HUES48 (cell line): ENCODE measurements around the gene PTCHD1.

Experiments used
- H3K27ac ChIP-seq: one replicate; pipeline ENCODE4 v1.7.0; 2013; ENCODE audit warnings: low read depth, low read length, inconsistent platforms
- H3K27me3 ChIP-seq: 2 replicates; pipeline ENCODE4 v1.6.1; 2013; ENCODE audit warnings: mild to moderate bottlenecking, low read length; ENCODE audit not compliant: control insufficient read depth, insufficient read depth
- H3K36me3 ChIP-seq: 2 replicates; pipeline ENCODE4 v1.6.1; 2013; ENCODE audit warnings: low read length; ENCODE audit not compliant: control insufficient read depth, insufficient read depth
- H3K4me1 ChIP-seq: 2 replicates; pipeline ENCODE4 v1.6.1; 2013; ENCODE audit warnings: mild to moderate bottlenecking, low read length; ENCODE audit not compliant: control insufficient read depth, insufficient read depth
- H3K4me3 ChIP-seq: 2 replicates; pipeline ENCODE4 v1.5.1; 2013; ENCODE audit warnings: mild to moderate bottlenecking, low read depth, low read length
- H3K9ac ChIP-seq: 2 replicates; pipeline ENCODE4 v1.6.1; 2013; ENCODE audit warnings: mild to moderate bottlenecking, low read depth, low read length, moderate library complexity
- H3K9me3 ChIP-seq: 2 replicates; pipeline ENCODE4 v1.6.1; 2013; ENCODE audit warnings: low read length; ENCODE audit not compliant: control insufficient read depth, insufficient read depth

PTCHD1 gene

GRCh38 chrX:23398570-23398969 is 63.9 kb downstream of the PTCHD1 start:
- H3K4me3 ChIP-seq: no peak overlapping the region
- no peak overlapping the region for H3K9ac ChIP-seq
- H3K4me1 ChIP-seq: peaks cover 5% of the 10 kb centered on the region; the same call in 1 of the 2 replicates
- H3K9me3 ChIP-seq: no peaks in the 10 kb centered on the region
- no peaks in the 10 kb centered on the region; the same call in 1 of the 2 replicates for H3K27me3 ChIP-seq
- no peaks in the 10 kb centered on the region for H3K36me3 ChIP-seq
- no peak overlapping the region for H3K27ac ChIP-seq

- no peak overlapping the region for H3K9ac ChIP-seq
- no peaks in the 10 kb centered on the region for H3K9me3 ChIP-seq
- H3K27ac ChIP-seq: no peak overlapping the region
- H3K36me3 ChIP-seq: no peaks in the 10 kb centered on the region
- H3K4me1 ChIP-seq: peaks cover 3% of the 10 kb centered on the region; the same call in 1 of the 2 replicates
- no peaks in the 10 kb centered on the region for H3K27me3 ChIP-seq
- no peak overlapping the region for H3K4me3 ChIP-seq
These were observed 69.2 kb downstream of the PTCHD1 start for GRCh38 chrX:23403849-23404248.

GRCh38 chrX:23422912-23423311 is 88.3 kb downstream of the PTCHD1 start:
- H3K27ac ChIP-seq: no peak overlapping the region

DNA sequence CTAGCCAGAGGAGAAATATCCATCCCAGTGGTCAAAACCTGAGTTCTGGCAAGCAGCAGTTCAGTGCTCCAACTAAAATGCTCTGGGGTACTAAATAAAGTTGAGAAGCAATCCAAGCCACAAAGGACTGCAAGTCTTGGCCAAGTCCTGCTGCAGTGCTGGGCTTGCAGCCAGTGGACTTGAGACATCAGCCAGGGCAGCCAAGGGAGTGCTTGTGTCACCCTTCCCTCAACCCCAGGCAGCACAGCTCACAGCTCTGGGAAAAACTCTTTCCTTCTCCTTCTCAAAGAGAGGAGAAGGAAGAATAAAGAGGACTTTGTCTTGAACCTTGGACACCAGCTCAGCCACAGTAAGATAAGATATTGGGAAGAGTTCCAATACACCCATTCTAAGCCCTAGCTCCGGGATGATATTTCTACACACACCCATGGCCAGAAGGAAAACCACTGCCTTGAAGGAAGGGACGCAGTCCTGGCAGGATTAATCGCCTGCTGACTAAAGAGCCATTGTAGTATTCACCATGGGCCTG is 99.8 kb downstream of the PTCHD1 start:
- no peak overlapping the region for H3K9ac ChIP-seq
- no peaks in the 10 kb centered on the region for H3K27me3 ChIP-seq
- H3K27ac ChIP-seq: no peak overlapping the region
- peaks cover 5% of the 10 kb centered on the region; the same call in 1 of the 2 replicates for H3K9me3 ChIP-seq
- no peak overlapping the region for H3K4me3 ChIP-seq
- no peaks in the 10 kb centered on the region for H3K36me3 ChIP-seq
- peaks cover 21% of the 10 kb centered on the region for H3K4me1 ChIP-seq

More at GRCh38 chrX:23422912-23423311, 88.3 kb downstream of the PTCHD1 start:
- no peaks in the 10 kb centered on the region for H3K4me1 ChIP-seq
- no peak overlapping the region for H3K4me3 ChIP-seq
- no peaks in the 10 kb centered on the region for H3K36me3 ChIP-seq
- no peaks in the 10 kb centered on the region for H3K9me3 ChIP-seq
- H3K9ac ChIP-seq: no peak overlapping the region
- H3K27me3 ChIP-seq: no peaks in the 10 kb centered on the region

- Histone ChIP-seq H3K9ac (no peak overlapping the region), H3K4me1 (peaks cover 21% of the 10 kb centered on the region), H3K9me3 (no peaks in the 10 kb centered on the region), H3K27me3 (no peaks in the 10 kb centered on the region), H3K36me3 (no peaks in the 10 kb centered on the region), H3K4me3 (no peak overlapping the region), H3K27ac (no peak overlapping the region)
These were observed 100.5 kb downstream of the PTCHD1 start for GRCh38 chrX:23435108-23435507.

GRCh38 chrX:23435575-23435974 is 100.9 kb downstream of the PTCHD1 start:
- Histone ChIP-seq H3K36me3 (no peaks in the 10 kb centered on the region), H3K9ac (no peak overlapping the region), H3K4me1 (peaks cover 21% of the 10 kb centered on the region), H3K27ac (no peak overlapping the region), H3K9me3 (no peaks in the 10 kb centered on the region), H3K4me3 (no peak overlapping the region), H3K27me3 (no peaks in the 10 kb centered on the region)

DNA sequence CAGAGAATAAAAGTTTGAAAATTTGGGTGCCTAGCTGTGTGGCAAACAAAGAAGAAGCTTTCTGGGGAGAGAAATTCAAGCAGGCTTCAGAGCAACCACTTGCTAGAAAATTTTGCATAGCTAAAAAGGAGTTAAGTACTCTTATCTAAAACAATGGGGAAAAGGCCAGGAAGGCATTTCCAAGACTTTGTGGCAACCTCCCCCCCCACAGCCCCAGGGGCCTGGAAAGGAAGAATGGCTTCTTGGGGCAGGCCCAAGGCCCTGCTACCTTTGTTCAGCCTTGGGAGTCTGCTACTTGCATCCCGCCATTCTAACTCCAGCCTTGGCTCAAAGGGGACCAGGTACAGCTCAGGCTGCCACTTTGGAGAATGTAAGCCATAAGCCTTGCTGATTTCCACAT is 102.2 kb downstream of the PTCHD1 start:
- Histone ChIP-seq H3K27me3 (no peaks in the 10 kb centered on the region), H3K27ac (peak overlapping the region; percentile 72), H3K36me3 (no peaks in the 10 kb centered on the region), H3K4me1 (peaks cover 21% of the 10 kb centered on the region), H3K9me3 (no peaks in the 10 kb centered on the region), H3K4me3 (no peak overlapping the region), H3K9ac (0 out of 2 replicates have a peak overlapping the region, but pooled peaks have one; percentile 52)

DNA sequence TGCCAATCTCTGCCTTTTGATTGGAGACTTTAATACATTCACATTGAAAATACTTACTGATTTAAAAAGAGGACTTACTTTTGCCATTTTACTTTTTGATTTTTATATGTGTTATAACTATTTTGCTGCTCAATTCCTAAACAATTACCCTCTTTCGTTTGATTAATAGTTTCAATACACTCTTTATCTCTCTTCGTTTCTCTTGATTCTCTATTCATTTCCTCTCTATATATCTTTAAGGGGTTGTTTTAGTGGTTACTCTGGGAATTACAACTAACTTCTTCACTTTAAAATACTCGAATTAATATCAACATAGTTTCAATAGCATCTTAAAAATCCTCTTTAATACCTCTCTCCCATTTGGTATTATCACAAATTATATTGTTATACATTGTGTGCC is 116.6 kb downstream of the PTCHD1 start:
- H3K27me3 ChIP-seq: no peaks in the 10 kb centered on the region
- H3K9me3 ChIP-seq: no peaks in the 10 kb centered on the region
- no peak overlapping the region for H3K27ac ChIP-seq
- no peak overlapping the region for H3K4me3 ChIP-seq
- no peaks in the 10 kb centered on the region for H3K36me3 ChIP-seq
- no peak overlapping the region for H3K9ac ChIP-seq
- H3K4me1 ChIP-seq: peaks cover 5% of the 10 kb centered on the region; the same call in 1 of the 2 replicates
